NB4 (cell line): ENCODE results near the gene RBBP8NL.

Experiments used
- DNase-seq: peaks from one replicate; pipeline ENCODE4 v3.0.0; 2010; ENCODE audit warnings: low read depth
- H3K4me3 ChIP-seq: one replicate; pipeline ENCODE4 v1.5.1; 2011; ENCODE audit warnings: mild to moderate bottlenecking, low read depth, low read length, moderate library complexity
- MAX ChIP-seq: IDR thresholded peaks from 2 replicates; pipeline ENCODE4 v1.6.1; 2011; ENCODE audit warnings: low read depth, low read length
- MYC ChIP-seq: IDR thresholded peaks from 2 replicates; pipeline ENCODE4 v1.6.1; 2011; ENCODE audit warnings: low read depth, low read length
- POLR2A ChIP-seq: IDR thresholded peaks from 2 replicates; pipeline ENCODE4 v1.6.1; 2011; ENCODE audit warnings: mild to moderate bottlenecking; ENCODE audit not compliant: insufficient read length; ENCODE audit errors: extremely low read depth
- TF ChIP-seq, protein P1 (sequence below): IDR thresholded peaks from one replicate; pipeline ENCODE4 v1.5.1; 2012; ENCODE audit warnings: low read depth, low read length

RBBP8NL gene

DNA sequence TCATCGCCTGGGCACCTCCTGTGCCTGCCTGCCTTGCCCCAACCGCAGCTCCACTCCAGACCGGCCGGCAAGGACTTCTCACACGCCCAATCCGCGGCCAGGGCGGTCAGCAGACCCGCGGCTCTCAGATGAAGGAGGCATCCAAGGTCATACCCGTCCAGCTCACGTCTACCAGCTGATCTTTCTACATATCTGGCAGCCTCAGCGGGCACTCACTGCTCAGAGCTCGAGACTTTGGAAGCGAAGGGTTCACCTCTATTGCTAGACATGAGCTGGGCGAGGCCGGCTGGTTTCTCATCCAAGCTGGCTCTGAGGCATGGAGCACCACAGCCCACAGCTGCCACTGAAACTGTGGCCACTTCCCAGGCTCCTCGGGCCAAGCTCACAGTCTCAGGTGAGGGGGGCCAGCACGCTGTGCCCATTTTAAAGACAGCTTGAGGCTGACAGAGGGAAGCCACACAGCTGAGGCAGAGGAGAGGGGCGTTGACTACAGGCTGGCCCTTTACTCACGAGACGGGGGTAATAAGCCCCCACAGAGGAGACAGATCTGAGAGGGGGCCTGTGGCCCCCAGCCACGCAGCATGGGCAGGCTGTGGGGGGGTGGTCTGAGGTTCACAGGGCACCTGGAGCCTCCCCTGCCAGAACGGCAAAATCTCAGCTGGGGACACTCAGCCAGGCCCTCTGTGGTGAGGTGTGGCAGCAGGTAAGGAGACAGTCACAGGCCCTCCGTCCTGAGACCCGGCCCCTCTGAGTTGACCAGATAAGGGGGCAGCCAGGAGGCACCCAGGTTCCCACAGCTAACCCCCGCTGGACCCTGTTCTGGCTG, 62.2 kb downstream of the RBBP8NL start:
- TF ChIP-seq, protein P1, sequence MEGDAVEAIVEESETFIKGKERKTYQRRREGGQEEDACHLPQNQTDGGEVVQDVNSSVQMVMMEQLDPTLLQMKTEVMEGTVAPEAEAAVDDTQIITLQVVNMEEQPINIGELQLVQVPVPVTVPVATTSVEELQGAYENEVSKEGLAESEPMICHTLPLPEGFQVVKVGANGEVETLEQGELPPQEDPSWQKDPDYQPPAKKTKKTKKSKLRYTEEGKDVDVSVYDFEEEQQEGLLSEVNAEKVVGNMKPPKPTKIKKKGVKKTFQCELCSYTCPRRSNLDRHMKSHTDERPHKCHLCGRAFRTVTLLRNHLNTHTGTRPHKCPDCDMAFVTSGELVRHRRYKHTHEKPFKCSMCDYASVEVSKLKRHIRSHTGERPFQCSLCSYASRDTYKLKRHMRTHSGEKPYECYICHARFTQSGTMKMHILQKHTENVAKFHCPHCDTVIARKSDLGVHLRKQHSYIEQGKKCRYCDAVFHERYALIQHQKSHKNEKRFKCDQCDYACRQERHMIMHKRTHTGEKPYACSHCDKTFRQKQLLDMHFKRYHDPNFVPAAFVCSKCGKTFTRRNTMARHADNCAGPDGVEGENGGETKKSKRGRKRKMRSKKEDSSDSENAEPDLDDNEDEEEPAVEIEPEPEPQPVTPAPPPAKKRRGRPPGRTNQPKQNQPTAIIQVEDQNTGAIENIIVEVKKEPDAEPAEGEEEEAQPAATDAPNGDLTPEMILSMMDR: no peak
- no peak for TF ChIP-seq MYC
- no peak for DNase-seq
- H3K4me3 ChIP-seq: no peak overlapping the region

- DNase-seq: no peak
- TF ChIP-seq, protein P1: no peak
- TF ChIP-seq MAX: no peak
- TF ChIP-seq MYC: no peak
- no peak for TF ChIP-seq POLR2A
- no peak overlapping the region for H3K4me3 ChIP-seq
Measured at GRCh38 chr20:62363920-62364851, 63.2 kb downstream of the RBBP8NL start.

- no peak for DNase-seq
- no peak for TF ChIP-seq POLR2A
- TF ChIP-seq, protein P1: no peak
- no peak for TF ChIP-seq MYC
- TF ChIP-seq MAX: no peak
- H3K4me3 ChIP-seq: no peak overlapping the region
Measured at GRCh38 chr20:62362991-62363919, 64.1 kb downstream of the RBBP8NL start.

- H3K4me3 ChIP-seq: no peak overlapping the region
- no peak for TF ChIP-seq MAX
- TF ChIP-seq, protein P1: no peak
- no peak for TF ChIP-seq POLR2A
- no peak for TF ChIP-seq MYC
- no peak for DNase-seq
Measured at GRCh38 chr20:62362590-62362940, 64.8 kb downstream of the RBBP8NL start.

- H3K4me3 ChIP-seq: no peak overlapping the region
- TF ChIP-seq POLR2A (no peak), MAX (no peak), MYC (no peak)
- TF ChIP-seq, protein P1: no peak
- no peak for DNase-seq
Measured at GRCh38 chr20:62361799-62362589, 65.3 kb downstream of the RBBP8NL start.
